A673 (cell line): ENCODE results near the gene SPTBN4. TPM values are rescaled to one million over a fixed set of nuclear protein-coding genes. Genes with fewer than 3 reads are reported as not detected.

Experiments used
- BruUV-seq: library from RNA; stranded (reverse); fragments of 400-500 nt; replicated peaks from 2 replicates; lab custom pipeline; 2021; lab: Mats Ljungman, UMichigan
- CTCF ChIA-PET: fragments of 300-600 bp; sonication (Branson Sonifier 250); formaldehyde crosslinking; loops from one replicate; lab custom pipeline; 2022; ENCODE audit warnings: antibody characterized with exemption; lab: Charles Lee
- POLR2A ChIA-PET: fragments of 300-600 bp; sonication (Branson Sonifier 250); formaldehyde crosslinking; loops from one replicate; lab custom pipeline; 2022; ENCODE audit warnings: antibody characterized with exemption; ENCODE audit not compliant: low non-redundant PET; lab: Charles Lee
- DNase-seq: peaks from one replicate; pipeline ENCODE4 v3.0.0-alpha.2; 2015; ENCODE audit warnings: low spot score
- H3K27ac ChIP-seq: fragments of 200-600 bp; sonication (generic); 2 replicates; pipeline ENCODE4 v1.5.1; 2016; ENCODE audit warnings: mixed run types, low read depth, mild to moderate bottlenecking, mixed read lengths, antibody characterized with exemption, low read length; ENCODE audit not compliant: poor library complexity, severe bottlenecking
- H3K27me3 ChIP-seq: fragments of 200-600 bp; sonication (generic); replicated peaks from 2 replicates; pipeline ENCODE4 v1.6.1; 2017; ENCODE audit warnings: mixed run types, low read depth, mild to moderate bottlenecking, mixed read lengths, antibody characterized with exemption, low read length; ENCODE audit not compliant: insufficient read depth, poor library complexity
- H3K36me3 ChIP-seq: fragments of 200-600 bp; sonication (generic); 2 replicates; pipeline ENCODE4 v1.6.1; 2016; ENCODE audit warnings: mixed run types, mild to moderate bottlenecking, mixed read lengths, antibody characterized with exemption, low read length; ENCODE audit not compliant: insufficient read depth, poor library complexity, severe bottlenecking
- H3K4me1 ChIP-seq: fragments of 200-600 bp; sonication (generic); 2 replicates; pipeline ENCODE4 v1.6.1; 2017; ENCODE audit warnings: mixed run types, mild to moderate bottlenecking, mixed read lengths, antibody characterized with exemption, low read length; ENCODE audit not compliant: insufficient read depth, poor library complexity, severe bottlenecking
- H3K4me3 ChIP-seq: fragments of 200-600 bp; sonication (generic); 2 replicates; pipeline ENCODE4 v1.5.1; 2016; ENCODE audit warnings: low read depth, mixed run types, mild to moderate bottlenecking, mixed read lengths, low read length; ENCODE audit not compliant: poor library complexity, severe bottlenecking
- H3K9me3 ChIP-seq: fragments of 200-600 bp; sonication (generic); 2 replicates; pipeline ENCODE4 v1.6.1; 2016; ENCODE audit warnings: mixed run types, low read depth, mild to moderate bottlenecking, mixed read lengths, antibody characterized with exemption, low read length; ENCODE audit not compliant: poor library complexity, severe bottlenecking
- CTCF ChIP-seq: fragments of 300-800, 200-600 bp; sonication (generic); conservative IDR thresholded peaks from 2 replicates; pipeline ENCODE4 v1.5.1; 2017; ENCODE audit warnings: low read depth, mild to moderate bottlenecking, antibody characterized with exemption, low read length, moderate library complexity, mixed read lengths
- EZH2 ChIP-seq: fragments of 200-600 bp; sonication (generic); IDR thresholded peaks from 2 replicates; pipeline ENCODE4 v1.6.1; 2017; ENCODE audit warnings: borderline replicate concordance, low read depth, mild to moderate bottlenecking, mixed read lengths, antibody characterized with exemption, low read length; ENCODE audit not compliant: poor library complexity, severe bottlenecking
- intact Hi-C: fragments of 100-400 bp; cut with micrococcal nuclease; formaldehyde crosslinking; loops from one replicate; pipeline ENCODE4 v1.10.0; 2022; ENCODE audit not compliant: unreplicated experiment
- total RNA-seq: library from RNA; stranded (reverse); gene quantifications from 2 replicates; pipeline ENCODE4 v1.2.3, GENCODE V29; 2021

Gene SPTBN4
- total RNA-seq, 1 experiment from 2014 or later, result 0.43 TPM

GRCh38 chr19:40508739-40509260 is 42.0 kb downstream of the SPTBN4 start:
- H3K4me3 ChIP-seq, result no peak overlapping the region
- no peak for DNase-seq
- intact Hi-C loops, result no loop called here
- ChIA-PET POLR2A (no interaction called here), CTCF (no interaction called here)
- H3K27ac ChIP-seq, result no peak overlapping the region
- H3K36me3 ChIP-seq, result no peaks in the 10 kb centered on the region
- peaks cover 26% of the 10 kb centered on the region for H3K27me3 ChIP-seq
- no peak for TF ChIP-seq EZH2
- no peak for TF ChIP-seq CTCF
- no peaks in the 10 kb centered on the region for H3K4me1 ChIP-seq
- H3K9me3 ChIP-seq, result no peaks in the 10 kb centered on the region
- BruUV-seq, result no TSS peak

DNA sequence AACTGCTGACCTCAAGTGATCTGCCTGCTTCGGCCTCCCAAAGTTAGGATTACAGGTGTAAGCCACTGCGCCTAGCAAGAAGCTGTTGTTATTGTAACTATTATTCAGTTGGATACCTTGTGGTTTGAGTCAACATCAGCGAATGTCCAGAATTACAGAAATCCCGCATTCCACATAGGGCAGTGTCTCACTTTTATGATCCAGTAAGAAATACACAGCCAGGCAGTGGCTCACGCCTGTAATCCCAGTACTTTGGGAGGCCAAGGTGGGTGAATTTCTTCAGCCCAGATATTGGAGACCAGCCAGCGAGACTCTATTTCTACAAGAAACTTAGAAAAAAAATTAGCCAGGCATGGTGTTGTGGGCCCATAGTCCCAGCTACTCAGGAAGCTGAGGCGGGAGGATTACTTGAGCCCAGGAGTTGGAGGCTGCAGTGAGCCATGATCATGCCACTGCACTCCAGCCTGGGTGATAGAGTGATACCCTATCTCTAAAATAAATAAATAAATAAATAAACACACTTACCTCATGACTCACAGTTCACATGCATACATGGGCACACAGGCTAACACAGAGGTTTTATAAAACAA is 43.8 kb downstream of the SPTBN4 start:
- Histone ChIP-seq H3K9me3 (no peaks in the 10 kb centered on the region), H3K27me3 (peaks cover 40% of the 10 kb centered on the region), H3K4me3 (no peak overlapping the region), H3K36me3 (no peaks in the 10 kb centered on the region), H3K4me1 (no peaks in the 10 kb centered on the region), H3K27ac (no peak overlapping the region)
- no peak for DNase-seq
- ChIA-PET CTCF (interaction anchor here (1.0 kb wide), 1 partner anchor 13 kb away, joined by 3 read pairs; no protein-coding TSS in a partner anchor), POLR2A (no interaction called here)
- TF ChIP-seq EZH2 (no peak), CTCF (no peak)
- BruUV-seq, result no TSS peak
- intact Hi-C loops, result no loop called here

DNA sequence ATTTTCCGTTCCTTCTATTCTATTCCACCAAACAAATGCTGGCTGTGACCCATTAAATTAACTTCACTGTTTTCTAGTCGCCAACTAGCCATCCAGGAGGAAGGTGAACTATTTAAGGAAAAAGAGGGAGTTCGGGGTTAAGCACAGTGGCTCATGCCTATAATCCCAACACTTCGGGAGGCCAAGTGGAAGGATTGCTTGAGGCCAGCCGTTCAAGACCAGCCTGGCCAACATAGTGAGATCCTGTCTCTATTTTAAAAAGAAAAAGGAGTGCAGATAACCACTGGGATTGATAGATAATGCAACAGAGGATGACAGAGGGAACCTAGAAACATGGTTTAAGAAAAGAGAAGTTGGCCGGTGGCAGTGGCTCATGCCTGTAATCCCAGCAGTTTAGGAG is 44.7 kb downstream of the SPTBN4 start:
- Histone ChIP-seq H3K36me3 (no peaks in the 10 kb centered on the region), H3K9me3 (no peaks in the 10 kb centered on the region), H3K4me1 (no peaks in the 10 kb centered on the region), H3K4me3 (no peak overlapping the region), H3K27me3 (peaks cover 40% of the 10 kb centered on the region), H3K27ac (no peak overlapping the region)
- no TSS peak for BruUV-seq
- TF ChIP-seq CTCF, result no peak
- TF ChIP-seq EZH2, result no peak
- intact Hi-C loops, result no loop called here
- CTCF ChIA-PET, result no interaction called here
- DNase-seq, result no peak
- POLR2A ChIA-PET, result no interaction called here
